DND-41 (cell line): Measurements from ENCODE around the gene AKR7A3.
"Not testable (repeated sequence)": the region's sequence is repeated elsewhere in the genome, so short reads cannot be mapped to it uniquely, and the experiment has no call there.

Experiments
- EZH2 ChIP-seq: IDR thresholded peaks from 3 replicates; pipeline ENCODE4 v1.6.1; 2012; ENCODE audit warnings: borderline replicate concordance, low read depth, mild to moderate bottlenecking, moderate library complexity, low read length, inconsistent platforms; ENCODE audit not compliant: severe bottlenecking
- TF ChIP-seq, protein P1 (sequence below): IDR thresholded peaks from 2 replicates; pipeline ENCODE4 v1.5.1; 2012; ENCODE audit warnings: borderline replicate concordance, low read length, moderate library complexity, mild to moderate bottlenecking; ENCODE audit not compliant: poor library complexity, severe bottlenecking; ENCODE audit errors: extremely low read depth

DNA sequence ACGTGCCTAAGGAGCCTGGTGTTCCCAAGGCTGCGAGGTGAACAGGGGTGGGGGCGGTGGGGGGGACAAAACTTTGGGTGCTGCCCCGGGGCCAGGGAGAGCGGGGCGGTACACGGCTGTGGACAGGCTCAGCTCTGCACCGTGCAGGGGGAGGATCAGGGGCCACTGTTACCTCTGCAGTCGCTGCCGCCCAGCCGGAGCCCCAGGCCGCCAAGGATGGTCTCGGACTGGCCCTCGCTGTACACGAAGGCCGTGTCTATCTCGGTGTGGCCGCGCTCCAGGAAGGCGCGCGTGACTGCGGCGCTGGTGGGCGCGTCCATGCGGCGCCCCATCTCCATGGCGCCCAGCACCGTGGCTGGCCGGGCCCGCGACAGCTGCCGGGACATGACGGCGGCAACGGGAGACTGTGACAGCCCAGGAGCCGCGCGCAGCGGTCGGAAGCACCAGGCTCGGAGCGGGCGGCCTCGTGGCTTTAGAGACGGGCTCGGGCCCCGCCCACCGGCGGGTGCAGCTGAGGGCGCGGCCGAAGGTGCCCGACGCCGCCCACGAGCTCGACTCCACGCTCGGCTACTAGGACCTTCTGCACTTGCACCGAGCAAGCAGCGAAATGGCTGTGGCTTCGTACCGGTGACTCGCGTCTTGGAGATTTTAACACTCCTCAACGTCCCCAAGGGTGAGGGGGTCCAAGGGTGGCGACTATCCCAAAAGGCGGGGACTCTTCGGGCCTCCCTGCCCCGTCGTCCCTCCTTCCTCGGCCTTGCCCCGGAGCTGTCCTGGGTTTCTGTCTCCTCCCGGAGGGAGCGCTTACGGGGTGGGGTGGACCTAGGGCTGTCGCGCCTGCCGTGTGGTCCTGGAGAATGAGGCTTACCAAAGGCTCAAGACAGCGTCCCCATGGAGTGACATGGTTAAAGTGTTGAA lies at the start of gene AKR7A3:
- TF ChIP-seq, protein P1, sequence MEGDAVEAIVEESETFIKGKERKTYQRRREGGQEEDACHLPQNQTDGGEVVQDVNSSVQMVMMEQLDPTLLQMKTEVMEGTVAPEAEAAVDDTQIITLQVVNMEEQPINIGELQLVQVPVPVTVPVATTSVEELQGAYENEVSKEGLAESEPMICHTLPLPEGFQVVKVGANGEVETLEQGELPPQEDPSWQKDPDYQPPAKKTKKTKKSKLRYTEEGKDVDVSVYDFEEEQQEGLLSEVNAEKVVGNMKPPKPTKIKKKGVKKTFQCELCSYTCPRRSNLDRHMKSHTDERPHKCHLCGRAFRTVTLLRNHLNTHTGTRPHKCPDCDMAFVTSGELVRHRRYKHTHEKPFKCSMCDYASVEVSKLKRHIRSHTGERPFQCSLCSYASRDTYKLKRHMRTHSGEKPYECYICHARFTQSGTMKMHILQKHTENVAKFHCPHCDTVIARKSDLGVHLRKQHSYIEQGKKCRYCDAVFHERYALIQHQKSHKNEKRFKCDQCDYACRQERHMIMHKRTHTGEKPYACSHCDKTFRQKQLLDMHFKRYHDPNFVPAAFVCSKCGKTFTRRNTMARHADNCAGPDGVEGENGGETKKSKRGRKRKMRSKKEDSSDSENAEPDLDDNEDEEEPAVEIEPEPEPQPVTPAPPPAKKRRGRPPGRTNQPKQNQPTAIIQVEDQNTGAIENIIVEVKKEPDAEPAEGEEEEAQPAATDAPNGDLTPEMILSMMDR: not testable (repeated sequence)
- not testable (repeated sequence) for TF ChIP-seq EZH2
